NCI-H460 (cell line): ENCODE results near the gene ANTXR2. TPM values are rescaled to one million over a fixed set of nuclear protein-coding genes. Genes with fewer than 3 reads are reported as not detected.

Source experiments
- DNase-seq: peaks from one replicate; pipeline ENCODE4 v3.0.0-alpha.2; 2016; ENCODE audit warnings: low read depth; ENCODE audit errors: extremely low read depth
- total RNA-seq: library from RNA; depleted of rRNA; stranded (reverse); fragments of >200 nt; shearing (Covaris generic); gene quantifications from 2 replicates; pipeline ENCODE4 v1.2.3, GENCODE V29; 2014

ANTXR2 gene
- total RNA-seq, 1 experiment from 2014 or later, result 38.3 TPM

DNA sequence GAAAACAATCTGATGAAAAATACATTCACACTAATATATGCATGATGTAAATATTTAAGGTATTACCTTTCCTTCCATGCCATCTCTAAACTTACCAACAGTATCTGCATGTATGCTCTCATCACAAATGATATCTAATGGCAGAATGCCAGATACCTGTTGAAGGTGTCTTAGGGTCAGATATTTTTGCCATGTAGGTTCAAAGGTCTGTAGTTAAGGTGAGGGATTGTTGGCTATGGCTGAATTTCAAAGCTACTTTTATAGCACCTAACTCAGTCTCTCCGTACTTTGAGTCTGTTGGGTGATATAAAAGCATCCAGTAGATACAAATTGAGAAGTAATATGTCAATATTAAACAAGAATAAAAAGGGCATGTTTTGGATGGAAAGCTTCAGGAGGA, 19.8 kb upstream of the ANTXR2 start:
- no peak for DNase-seq

DNA sequence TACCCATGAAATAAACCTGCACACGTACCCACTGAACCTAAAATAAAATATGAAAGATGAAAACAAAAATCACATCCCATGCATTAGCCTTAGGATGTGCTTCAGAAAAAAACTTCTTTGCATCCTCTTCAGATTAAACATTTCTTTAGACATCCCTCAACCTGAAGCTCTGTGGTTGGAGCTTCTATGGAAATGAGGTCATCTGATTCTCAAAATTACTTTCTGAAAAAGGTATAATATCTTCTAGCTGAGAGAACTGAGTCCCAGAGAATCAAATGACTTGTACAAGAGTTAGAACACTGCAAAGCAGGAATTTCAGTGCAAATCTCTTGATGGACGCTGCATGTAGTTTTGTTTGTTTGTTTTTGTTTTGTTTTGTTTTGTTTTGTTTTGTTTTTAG, 19.1 kb upstream of the ANTXR2 start:
- DNase-seq, result no peak

DNA sequence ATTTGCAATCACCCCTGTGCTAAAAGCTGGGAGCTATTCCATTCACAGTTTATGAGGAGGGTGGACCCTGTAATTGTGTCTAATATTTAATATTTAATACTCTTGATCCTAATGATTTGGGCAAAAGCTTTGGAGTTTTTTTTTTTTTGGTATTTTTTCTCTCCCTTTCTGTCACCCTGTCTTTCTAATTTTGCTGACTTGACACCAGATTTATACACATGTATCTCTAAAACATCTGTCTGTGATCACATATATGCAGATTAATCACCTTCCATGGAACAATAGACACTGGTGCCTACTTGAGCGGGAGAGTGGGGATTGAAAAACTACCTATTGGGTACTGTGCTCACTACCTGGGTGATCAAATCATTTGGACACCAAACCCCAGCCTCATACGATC, 18.7 kb upstream of the ANTXR2 start:
- no peak for DNase-seq

DNA sequence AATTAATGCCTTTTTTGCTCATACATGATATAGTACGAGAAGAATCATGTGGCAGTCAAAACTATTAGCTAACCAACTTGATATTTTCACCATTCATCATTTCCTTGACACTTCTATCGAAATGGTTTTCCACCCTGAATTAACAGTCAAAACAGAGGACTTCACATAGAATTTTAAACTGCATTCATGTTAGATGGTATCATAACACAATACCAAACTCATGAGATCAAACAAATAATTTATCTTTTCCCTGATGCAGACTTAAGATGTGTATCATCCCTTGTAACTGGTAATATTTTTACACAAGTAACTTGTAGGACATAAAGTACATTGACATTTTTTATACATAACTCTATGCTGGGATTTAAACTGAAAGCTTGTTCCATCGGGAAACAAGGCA, 18.2 kb upstream of the ANTXR2 start:
- DNase-seq, result no peak

DNA sequence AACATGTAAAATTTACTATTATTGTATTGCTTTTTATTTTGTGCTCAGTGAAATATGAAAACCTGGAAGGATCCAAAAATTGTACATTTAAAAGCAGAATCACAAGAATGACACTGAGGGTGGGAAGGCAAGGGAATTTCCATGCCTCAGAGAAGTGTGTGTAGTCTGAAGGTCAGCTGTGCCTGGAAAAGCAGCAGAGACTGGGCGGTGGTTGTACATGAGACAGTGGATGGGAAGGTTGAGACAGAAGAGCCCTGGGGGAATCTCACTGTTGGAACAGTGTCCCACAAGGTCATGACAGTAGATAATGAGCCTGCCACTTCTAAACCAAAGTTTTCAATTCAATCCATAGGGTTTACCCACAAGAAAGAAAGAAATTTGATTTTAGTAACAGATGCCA, 17.1 kb upstream of the ANTXR2 start:
- DNase-seq, result no peak

DNA sequence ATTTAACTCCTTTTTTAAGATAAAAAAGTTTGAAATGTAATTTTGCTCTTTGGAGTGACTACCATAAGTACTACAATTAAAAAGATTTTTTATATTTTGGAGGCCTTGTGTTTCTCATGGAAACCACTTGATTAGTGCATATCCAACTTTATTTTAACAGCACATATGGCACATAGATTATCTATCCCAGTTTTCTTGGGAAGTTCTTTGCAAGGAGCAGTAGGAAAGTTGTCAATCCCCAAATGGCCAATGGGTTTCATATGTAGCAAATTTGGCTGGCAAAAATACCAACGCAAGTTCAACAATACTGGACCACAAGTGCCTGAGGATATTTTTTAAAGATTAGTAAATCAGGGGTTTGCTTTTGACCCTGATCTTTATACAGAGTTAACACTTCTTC, 15.4 kb upstream of the ANTXR2 start:
- DNase-seq, result no peak

DNA sequence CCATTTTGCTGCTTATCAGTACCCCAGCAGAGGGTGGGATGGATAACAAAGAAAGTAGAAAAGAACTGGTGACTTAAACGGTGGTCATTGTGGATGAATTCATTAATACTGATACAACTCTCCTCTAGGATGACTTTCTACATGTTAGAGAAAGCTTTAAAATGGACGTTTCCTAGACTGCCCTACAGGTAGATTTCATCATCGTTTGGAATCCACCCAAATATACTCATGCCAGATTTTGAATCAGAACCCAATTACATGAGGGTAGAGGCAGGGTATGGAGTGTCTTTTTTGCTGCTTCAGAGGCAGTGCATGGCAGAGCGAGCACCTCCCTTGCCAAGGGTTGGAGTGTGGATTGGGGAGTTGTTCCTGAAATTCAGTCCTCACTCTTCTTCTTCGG, 13.3 kb upstream of the ANTXR2 start:
- DNase-seq, result no peak

DNA sequence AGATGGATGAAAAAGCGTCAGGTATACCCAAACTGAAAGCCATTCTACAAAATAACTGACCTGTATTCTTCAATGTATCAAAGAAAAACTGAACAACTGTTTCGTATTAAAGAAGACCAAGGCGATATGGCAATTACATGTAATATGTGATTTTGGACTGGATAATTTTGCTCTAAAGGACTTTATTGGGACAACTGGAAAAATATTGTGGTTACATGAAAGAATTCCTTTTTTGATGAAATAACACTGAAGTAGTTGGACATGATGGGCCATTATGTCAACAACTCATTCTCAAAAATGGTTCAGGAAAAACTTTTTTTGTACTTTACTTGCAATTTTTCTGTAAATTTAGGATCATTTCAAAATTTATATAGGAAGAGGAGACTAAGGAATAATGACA, 12.1 kb upstream of the ANTXR2 start:
- DNase-seq, result no peak

DNA sequence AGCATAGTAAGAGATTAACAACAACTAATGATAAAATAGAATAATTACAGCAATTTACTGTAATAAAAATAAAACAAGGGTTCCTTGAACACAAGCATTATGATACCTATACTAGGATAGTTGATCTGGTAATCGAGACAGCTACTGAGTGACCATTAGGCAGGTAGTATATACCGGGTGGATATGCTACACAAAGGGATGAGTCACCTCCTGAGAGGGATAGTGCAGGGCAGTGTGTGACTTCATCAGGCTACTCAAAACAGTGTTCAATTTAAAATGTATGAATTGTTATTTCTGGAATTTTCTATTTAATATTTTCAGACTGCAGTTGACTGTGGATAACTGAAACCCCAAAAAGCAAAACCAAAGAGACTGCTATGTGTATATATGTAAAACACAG, 9.7 kb upstream of the ANTXR2 start:
- DNase-seq, result no peak

DNA sequence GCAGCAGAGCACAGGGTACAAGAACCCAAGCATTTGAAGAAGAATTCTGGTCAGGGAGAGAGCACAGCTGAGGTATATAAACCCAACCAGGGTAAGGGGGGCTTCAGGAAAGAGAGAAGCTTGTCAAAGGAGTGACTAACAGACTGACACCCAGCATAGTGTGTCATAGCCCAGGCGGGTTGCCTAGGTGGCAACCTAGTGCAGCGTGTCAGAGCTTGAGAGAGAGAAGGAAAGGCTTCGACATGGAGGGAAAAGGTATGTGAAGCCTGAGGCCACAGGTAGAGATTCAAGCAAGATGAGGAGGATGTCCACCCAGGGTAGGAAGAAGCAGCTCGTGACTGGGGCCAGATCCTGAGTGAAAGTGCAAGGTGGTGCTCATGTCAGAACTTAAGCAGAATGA, 8.5 kb upstream of the ANTXR2 start:
- DNase-seq, result no peak

DNA sequence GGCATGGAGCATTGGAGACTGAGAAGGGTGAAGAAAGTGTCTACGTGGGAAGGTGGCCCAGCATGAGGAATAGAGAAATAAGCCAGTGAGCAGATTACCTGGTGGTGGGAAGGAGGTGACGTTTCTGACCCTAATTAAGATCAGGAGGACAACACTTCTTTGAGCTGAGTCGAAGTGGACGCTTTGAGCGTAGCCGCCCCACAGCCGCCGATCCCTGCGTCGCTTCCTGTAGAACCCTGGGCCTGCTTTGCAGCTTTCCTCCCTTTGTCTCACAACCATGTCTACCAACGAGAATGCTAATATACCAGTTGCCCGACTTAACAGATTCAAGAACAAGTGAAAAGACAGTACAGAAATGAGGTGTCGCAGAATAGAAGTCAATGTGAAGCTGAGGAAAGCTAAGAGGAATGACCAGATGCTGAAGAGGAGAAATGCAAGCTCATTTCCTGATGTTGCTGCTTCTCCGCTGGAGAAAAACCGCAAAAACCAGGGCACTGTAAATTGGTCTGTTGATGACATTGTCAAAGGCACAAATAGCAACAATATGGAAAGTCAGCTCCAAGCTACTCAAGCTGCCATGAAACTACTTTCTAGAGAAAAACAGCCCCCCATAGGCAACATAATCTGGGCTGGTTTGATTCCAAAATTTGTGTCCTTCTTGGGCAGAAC, 6.4 kb upstream of the ANTXR2 start:
- DNase-seq, result no peak

DNA sequence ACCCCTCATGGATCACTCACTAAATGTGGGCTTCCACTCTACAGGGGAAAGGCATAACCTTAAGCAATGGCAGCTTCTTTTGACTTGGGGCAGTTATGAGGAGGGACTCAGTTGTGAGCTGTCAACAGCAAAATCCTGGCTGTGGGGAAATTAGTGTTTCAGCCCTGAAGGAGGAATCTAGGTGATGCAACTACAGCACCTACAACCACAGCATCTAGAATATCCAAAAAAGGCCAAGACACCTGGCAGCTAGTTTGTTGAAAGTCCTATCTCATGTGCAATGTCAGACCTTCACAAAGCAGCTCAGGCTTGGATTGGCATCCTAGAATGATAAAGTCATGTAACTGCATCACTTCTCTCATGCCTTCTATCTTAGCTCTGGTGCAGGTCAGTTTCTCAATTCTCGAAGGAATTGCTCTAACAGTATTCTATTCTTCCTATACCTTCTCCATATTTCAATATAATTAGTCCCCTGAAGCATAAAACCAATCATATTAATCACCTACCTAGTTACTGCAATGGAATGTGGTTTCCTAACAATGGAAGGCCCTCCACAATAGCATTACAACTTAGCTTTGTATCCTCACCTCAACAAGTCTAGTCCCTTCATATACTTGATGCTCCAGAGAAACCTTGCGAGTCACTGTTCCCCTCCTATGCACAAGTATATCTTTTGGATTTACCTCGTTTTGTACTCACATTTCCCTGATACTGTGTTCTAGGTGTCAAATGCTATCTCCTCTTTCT, 5.5 kb upstream of the ANTXR2 start:
- no peak for DNase-seq

DNA sequence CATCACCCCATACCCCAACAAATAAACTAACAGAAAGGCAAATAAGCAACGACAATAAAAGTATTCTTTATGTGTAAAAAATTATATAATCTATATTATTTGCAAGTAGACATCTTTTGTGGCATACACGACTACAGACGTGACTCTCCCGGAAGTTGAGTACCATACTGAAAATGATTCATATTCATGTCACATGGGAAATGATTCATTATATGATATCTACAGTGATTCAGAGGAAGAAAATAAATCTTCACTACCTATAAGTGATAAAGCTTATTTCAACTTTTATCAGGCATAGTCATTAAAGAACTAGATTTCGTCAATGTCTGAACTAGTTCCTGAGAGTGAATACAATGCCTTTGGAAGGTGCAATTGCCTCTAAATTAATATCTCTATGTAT, 4.6 kb upstream of the ANTXR2 start:
- DNase-seq, result no peak

DNA sequence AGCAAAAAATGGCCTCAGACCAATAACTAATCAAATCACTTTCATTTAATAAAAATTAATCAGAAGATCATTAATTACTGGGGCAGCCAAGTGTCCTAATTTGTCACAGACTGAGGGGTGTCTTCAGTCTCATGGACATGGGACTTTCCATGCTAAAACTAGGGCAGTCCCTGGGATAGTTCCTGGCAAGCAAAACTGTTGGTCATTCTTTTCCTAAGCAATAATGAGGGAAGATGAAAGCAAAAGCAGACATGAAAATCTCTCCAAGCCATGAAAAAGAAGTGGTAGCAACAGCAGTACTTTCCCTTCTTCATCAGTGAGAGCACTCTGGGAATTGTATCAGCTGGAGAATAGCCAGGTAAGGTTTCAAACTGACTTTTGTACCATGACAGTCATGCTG, 3.7 kb upstream of the ANTXR2 start:
- no peak for DNase-seq

DNA sequence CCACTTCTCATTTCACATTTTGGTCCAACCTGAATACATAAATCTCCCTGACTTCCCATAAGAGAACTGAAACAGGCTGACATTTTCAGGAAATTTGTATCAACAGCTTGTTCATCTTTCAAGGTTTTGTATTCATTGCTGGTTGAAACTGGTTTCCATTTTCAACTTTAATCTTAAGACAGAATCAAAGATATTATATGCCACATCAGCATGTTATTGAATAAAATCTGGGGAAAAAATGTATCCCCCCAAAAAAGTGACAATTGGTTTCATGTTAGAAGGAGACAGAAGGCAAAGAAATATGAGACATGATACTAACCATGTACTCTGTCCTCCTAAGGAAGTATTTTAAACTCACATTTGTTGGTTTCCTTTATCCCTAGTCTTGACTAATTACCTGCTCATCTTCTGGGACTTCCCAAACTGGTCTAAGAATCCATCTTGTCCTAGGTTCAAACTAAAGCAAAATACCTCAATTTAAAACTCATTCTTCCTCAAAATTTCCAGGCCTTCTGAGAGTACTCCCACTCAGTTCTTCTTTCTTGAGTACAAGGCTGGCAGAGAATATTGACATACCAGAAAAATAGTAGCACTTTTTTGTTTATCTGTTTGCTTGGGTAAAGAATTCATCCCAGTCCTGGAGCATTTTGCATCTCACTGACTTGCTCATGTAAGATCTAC, 3.1 kb upstream of the ANTXR2 start:
- DNase-seq, result no peak

DNA sequence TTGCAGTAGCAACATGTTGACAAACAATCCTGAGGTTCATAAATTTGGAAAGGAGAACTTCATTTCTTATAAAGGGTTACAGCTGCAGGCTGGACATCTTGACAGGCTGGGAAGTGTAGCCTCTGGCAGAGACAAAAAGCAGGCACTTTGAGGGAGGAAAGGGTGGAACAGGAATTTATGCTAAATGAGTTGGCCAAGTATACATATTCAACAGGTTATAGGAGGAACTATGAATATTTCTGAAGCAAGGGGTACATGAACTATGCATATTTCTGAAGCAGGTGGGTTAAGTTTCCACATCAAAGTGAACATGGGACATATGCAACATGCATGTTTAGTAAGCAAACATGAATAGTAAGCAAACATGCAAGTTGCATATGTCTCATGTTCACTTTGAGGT, 1.6 kb upstream of the ANTXR2 start:
- DNase-seq, result no peak

DNA sequence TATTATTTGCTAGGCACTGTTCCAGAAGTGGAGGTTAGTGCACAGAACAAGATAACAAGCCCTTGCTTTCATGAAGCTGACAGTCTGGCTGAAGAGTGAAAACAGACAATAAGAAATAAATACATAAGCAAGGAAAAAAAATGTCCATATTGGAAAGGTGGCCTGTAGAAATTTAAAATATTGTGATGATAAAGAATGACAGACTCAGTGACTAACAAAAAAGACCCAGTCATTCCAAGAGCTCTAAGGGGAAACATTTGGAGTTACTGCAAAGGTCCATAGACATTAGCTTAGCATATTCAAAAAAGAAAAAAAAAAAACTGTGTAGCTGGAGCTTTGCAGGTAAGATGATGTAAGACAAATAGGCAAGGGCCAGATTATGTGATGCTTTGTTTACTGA, 1.0 kb upstream of the ANTXR2 start:
- no peak for DNase-seq

DNA sequence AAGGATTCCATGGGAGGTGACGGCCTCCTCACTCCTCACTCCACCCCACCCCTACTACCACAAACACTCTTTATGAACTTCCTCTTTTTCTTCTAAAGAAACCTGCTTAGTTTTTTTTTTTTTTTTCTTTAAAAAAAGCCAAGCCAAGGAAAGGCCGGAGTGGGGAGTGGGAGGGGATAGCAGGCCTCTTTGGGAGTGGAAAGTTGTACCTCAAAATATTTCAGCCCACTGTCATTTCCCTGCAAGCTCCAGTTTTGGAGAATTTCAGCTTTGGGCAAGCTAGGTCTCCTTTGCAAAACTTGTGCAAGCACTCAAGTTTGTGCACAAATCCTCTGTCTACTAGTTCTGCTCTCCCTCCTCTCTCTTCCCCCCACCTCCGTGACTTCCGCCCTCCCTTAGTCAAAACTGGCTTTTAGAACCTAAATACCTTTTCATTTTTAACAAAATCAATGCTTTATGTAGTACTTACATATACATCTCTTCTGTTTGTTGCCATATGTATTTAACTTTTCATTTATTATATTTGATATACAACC, 512 bp upstream of the ANTXR2 start:
- no peak for DNase-seq

DNA sequence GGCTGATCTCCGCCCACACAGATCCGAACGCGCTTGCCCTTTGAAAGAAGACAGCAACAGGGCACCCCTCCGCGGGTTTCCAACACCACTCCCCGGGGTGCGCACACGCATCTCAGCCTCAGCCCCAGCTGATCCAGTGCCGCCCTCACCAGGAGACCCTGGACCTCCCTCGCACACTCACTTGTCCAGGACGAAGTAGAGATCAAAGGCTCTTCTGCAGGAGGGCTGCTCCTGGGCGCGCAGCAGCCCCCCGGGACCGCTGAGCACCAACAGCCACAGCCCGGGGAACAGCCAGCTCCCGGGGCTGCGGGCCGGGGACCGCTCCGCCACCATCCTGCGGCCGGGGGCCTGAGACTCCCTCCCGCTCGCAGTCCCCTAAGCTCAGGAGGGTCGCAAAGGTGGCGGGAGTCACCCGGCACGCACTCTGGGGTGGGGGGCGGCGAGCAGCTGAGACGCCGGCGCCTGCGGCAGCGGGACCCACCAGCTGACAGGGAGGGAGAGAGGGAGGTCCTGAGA, 743 bp downstream of the ANTXR2 start:
- no peak for DNase-seq

DNA sequence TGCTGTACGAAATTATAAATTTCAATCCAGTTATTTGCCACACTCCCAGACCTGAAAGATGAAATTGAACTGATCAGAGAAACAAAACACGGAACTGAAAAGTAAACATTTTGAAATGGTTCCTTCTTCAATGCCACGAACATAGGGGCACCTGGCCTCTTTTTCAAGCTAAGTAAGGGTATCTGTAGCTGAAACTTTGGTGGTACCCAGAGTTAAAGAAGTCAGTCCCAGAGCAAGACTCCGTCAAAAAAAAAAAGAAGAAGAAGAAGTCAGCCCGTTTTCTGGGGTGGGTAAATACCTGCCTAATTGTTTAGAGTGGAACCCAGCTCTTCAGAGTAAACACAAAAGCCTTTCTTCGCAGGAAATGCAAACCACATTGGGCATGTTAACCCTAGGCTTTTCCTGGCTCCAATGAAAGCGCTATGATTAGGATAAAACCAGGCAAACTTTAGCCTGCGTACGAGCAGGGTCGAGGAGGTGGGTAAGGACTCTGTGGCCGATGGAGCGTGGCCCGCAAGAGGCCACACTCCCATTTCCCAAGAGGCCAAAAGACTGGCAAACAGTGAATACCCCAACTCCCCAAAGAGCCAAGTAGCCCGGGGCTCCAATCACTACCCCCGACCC, 1.3 kb downstream of the ANTXR2 start:
- DNase-seq, result no peak
